GM13976 (cell line): ENCODE data around the gene TUBGCP3.

Source experiments
- DNase-seq: peaks from one replicate; pipeline ENCODE4 v3.0.0; 2012; ENCODE audit warnings: low spot score
- in situ Hi-C: fragments of 300-500 bp; cut with MboI; formaldehyde crosslinking; loops from one replicate; pipeline ENCODE4 v1.12.0; 2022; ENCODE audit warnings: low sequenced_read_pairs, mixed read lengths, inconsistent platforms; ENCODE audit not compliant: unreplicated experiment
- TF ChIP-seq, protein P1 (sequence below): IDR thresholded peaks from 2 replicates; pipeline ENCODE4 v1.5.1; 2012; ENCODE audit warnings: borderline replicate concordance, mild to moderate bottlenecking; ENCODE audit not compliant: insufficient read depth; ENCODE audit errors: extremely low read depth, missing control alignments, control extremely low read depth

The TUBGCP3 gene

DNA sequence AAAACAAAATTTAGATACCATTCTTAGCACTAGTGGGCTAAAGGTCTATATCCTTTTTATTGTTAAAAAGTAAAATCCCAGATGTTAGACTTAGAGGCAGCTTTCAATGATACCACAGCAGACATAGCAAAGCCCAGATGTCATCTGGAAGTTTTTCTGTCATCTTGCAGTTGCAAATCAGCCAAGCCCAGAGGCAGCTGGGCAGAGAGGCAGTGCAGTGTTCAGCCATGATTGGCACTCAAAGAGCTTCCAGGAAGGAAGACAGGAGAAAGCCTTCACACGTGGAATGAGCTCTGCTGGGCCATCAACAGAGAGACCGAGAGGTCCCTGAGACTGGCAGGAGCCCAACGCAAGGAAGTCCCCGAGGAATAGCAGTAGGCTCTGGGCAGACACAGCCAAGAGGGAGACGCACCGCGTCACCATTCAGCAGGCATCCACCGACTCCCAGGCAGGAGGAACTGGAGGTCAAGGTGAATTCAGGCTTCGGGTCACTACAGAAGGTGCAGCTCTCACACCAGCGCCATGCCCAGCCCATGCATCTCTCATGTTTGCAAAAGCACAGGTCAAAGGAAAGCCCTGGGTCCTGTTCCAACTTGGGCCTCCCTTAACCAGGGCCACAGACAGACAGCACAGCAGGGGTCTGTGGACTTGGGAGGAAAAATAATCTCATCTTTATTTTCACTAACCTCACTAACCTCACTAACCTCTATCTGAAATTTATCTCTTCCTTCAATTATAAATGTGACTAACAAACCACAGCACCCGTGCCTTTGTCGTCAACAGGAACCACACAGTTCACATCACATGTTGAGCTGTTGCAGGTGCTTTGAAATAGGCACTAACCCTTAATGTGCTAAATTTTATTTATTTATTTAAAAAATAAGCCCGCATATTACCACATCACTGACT lies 54.9 kb downstream of the TUBGCP3 start:
- DNase-seq, result no peak
- in situ Hi-C loops, result no loop called here

DNA sequence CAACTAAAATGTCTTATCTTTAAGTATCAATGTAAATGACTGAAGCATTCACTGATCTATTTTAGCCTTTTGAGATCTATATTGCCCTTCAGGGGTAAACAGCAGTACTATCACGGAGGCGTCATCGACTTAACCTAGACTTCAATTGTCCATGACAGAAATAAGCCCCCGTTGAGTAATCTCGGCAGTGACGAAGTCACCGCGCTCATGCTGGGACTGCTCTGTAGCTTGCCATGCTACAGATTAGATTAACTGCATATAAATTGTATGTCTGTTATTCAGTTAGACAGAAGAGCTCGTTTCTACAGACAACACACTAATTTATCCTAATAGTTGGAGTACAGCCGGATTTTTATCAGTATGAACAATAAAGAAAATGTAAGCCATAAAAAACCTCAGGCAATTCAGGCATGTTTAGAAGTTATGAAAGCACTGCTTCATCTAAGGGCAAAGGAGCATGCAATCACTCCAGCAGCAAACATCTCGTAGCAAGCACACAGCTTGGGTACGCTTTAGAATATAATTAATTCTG lies 56.6 kb downstream of the TUBGCP3 start:
- no peak for DNase-seq
- in situ Hi-C loops, result no loop called here
- TF ChIP-seq, protein P1, sequence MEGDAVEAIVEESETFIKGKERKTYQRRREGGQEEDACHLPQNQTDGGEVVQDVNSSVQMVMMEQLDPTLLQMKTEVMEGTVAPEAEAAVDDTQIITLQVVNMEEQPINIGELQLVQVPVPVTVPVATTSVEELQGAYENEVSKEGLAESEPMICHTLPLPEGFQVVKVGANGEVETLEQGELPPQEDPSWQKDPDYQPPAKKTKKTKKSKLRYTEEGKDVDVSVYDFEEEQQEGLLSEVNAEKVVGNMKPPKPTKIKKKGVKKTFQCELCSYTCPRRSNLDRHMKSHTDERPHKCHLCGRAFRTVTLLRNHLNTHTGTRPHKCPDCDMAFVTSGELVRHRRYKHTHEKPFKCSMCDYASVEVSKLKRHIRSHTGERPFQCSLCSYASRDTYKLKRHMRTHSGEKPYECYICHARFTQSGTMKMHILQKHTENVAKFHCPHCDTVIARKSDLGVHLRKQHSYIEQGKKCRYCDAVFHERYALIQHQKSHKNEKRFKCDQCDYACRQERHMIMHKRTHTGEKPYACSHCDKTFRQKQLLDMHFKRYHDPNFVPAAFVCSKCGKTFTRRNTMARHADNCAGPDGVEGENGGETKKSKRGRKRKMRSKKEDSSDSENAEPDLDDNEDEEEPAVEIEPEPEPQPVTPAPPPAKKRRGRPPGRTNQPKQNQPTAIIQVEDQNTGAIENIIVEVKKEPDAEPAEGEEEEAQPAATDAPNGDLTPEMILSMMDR, result no peak

More for the DNA sequence above, 54.9 kb downstream of the TUBGCP3 start:
- TF ChIP-seq, protein P1, result no peak

DNA sequence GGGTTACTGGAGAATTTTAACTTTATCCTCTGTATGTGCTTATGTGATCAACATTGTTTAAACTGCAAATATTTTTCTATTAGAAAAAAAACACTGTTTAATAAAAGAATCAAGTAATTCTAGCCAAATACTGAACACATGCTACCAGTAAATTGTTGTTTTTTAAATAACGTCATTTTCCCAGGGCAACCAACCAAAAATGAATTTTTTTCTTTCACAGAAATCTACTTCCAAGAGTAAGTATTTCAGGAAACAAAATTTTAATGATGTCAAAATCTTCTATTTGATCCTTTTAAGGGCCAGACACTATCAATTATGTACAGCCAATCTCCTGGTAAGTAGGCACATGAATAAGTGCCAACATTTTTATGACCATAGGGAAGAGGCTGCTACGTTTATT lies 57.1 kb downstream of the TUBGCP3 start:
- TF ChIP-seq, protein P1, result no peak
- DNase-seq, result no peak
- in situ Hi-C loops, result no loop called here

DNA sequence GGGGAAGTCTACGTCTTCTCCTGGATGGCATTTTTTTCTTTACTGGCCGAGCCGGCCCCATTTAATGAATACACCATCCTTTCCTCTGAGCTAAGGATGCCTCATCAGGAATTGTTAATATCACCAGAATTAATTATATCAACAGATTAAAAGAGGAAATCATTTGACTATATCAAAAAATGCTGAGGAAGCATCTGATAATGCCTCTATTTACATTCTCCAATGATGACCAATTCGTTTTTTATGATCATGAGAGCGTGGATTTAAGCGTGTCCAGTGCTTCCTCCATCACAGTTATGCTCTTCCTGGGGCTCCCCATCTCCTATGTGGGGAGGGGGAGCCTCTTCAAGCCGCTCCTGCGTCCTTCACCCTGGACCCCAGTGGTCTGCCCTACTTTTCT lies 58.7 kb downstream of the TUBGCP3 start:
- in situ Hi-C loops, result no loop called here
- DNase-seq, result no peak
- TF ChIP-seq, protein P1, result no peak

DNA sequence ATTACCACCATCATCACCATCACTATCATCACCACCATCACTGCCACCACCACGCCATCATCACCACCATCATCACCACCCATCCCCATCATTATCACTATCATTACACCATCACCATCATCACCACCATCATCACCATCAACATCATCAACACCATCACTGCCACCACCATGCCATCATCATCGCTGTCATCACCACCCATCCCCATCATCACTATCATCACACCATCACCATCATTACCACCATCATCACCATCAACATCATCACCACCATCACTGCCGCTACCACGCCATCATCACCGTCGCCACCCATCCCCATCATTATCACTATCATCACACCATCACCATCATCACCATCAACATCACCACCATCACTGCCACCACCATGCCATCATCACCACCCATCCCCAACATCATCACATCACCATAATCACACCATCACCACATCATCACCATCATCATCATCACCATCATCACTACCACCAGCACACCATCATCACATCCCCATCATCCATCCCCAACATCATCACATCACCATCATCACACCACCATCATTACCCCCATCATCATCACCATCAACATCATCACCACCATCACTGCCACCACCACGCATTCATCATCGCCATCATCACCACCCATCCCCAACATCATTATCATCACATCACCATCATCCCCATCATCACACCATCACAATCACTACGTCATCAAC lies 61.7 kb downstream of the TUBGCP3 start:
- no peak for DNase-seq
- in situ Hi-C loops, result no loop called here
- TF ChIP-seq, protein P1, result no peak

DNA sequence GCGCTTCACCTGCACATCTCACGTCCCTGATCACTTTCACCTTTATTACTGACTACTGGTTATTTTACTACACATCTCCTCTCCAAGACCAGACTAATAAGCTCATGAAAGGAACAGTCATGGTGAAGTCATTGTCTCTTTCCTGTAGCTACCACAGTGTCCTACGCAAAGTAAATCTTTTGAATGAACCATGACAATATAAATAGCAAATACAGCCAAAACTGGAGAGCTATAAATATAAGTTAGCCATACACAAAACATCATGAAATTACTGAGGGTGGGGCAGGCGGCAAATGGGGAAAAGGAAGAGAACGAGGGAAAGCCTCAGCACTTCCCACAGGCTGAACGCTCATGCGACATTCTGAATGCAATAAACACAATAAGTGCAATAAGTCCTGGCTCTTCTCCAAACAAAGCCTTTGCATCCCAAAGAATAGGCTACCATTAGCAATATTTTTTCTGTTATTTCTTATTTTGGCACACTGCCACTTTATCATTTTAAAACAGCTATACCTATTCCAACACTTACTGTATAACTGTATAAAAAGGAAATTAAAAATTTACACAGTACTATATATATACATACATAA lies 62.5 kb downstream of the TUBGCP3 start:
- no peak for DNase-seq
- TF ChIP-seq, protein P1, result no peak
- in situ Hi-C loops, result no loop called here
